Hepatocyte (in vitro differentiated cells): ENCODE measurements around the gene HAUS6. TPM values are rescaled to one million over a fixed set of nuclear protein-coding genes. Genes with fewer than 3 reads are reported as not detected.

Source experiments
- DNase-seq: peaks from one replicate; pipeline ENCODE4 v3.0.0-alpha.2; 2016; ENCODE audit warnings: low spot score
- H2AFZ ChIP-seq: fragments of 200-600 bp; sonication (generic); 2 replicates; pipeline ENCODE4 v1.6.0; 2016; ENCODE audit warnings: antibody characterized with exemption, mild to moderate bottlenecking
- H3K27ac ChIP-seq: fragments of 200-600 bp; sonication (generic); 2 replicates; pipeline ENCODE4 v1.5.1; 2016; ENCODE audit warnings: mild to moderate bottlenecking
- H3K27me3 ChIP-seq: fragments of 200-600 bp; sonication (generic); 2 replicates; pipeline ENCODE4 v1.6.1; 2016
- H3K36me3 ChIP-seq: fragments of 200-600 bp; sonication (generic); replicated peaks from 2 replicates; pipeline ENCODE4 v1.5.1; 2016; ENCODE audit warnings: low read depth; ENCODE audit not compliant: insufficient read depth
- H3K4me1 ChIP-seq: fragments of 200-600 bp; sonication (generic); 2 replicates; pipeline ENCODE4 v1.5.1; 2016; ENCODE audit warnings: mild to moderate bottlenecking, moderate library complexity; ENCODE audit not compliant: insufficient read depth
- H3K4me2 ChIP-seq: fragments of 200-600 bp; sonication (generic); 2 replicates; pipeline ENCODE4 v1.6.0; 2016
- H3K4me3 ChIP-seq: fragments of 200-600 bp; sonication (generic); 2 replicates; pipeline ENCODE4 v1.5.1; 2016; ENCODE audit warnings: mild to moderate bottlenecking
- H3K79me2 ChIP-seq: fragments of 200-600 bp; sonication (generic); 2 replicates; pipeline ENCODE4 v1.6.0; 2017; ENCODE audit warnings: mild to moderate bottlenecking
- H3K9me2 ChIP-seq: fragments of 200-600 bp; sonication (generic); replicated peaks from 2 replicates; pipeline ENCODE4 v1.6.0; 2017; ENCODE audit warnings: mild to moderate bottlenecking; ENCODE audit not compliant: insufficient read depth
- H3K9me3 ChIP-seq: fragments of 200-600 bp; sonication (generic); 2 replicates; pipeline ENCODE4 v1.5.1; 2016; ENCODE audit warnings: low read depth, mild to moderate bottlenecking
- H4K20me1 ChIP-seq: fragments of 200-600 bp; sonication (generic); 2 replicates; pipeline ENCODE4 v1.6.0; 2016; ENCODE audit warnings: mild to moderate bottlenecking; ENCODE audit not compliant: insufficient read depth, poor library complexity, severe bottlenecking
- EZH2 ChIP-seq: fragments of 200-600 bp; sonication (generic); IDR thresholded peaks from 2 replicates; pipeline ENCODE4 v1.6.1; 2016; ENCODE audit warnings: antibody characterized with exemption, mild to moderate bottlenecking, borderline replicate concordance
- EZH2phosphoT487 ChIP-seq: fragments of 200-600 bp; sonication (generic); IDR thresholded peaks from one replicate; pipeline ENCODE4 v1.6.1; 2018; ENCODE audit warnings: antibody characterized with exemption, mild to moderate bottlenecking, low read depth, moderate library complexity; ENCODE audit not compliant: unreplicated experiment, severe bottlenecking
- WGBS: methylation state at CpG from one replicate; pipeline ENCODE4 v1.1.6; 2016; ENCODE audit warnings: low lambda C conversion rate; ENCODE audit errors: missing lambda C conversion rate; 5-methylcytosine and 5-hydroxymethylcytosine counted together
- polyA plus RNA-seq: library from polyadenylated mRNA; unstranded; fragments of >200 nt; fragmentation: Nextera tagmentation; extraction: Ambion mirVana; gene quantifications from 2 replicates; pipeline ENCODE4 v1.2.1, GENCODE V29; 2016
- total RNA-seq: library from RNA; depleted of rRNA; stranded (reverse); fragments of >200 nt; gene quantifications from 2 replicates; pipeline ENCODE4 v1.2.3, GENCODE V29; 2014
- TF ChIP-seq, protein P1 (sequence below): fragments of 200-600 bp; sonication (generic); IDR thresholded peaks from 2 replicates; pipeline ENCODE4 v1.5.1; 2016; ENCODE audit warnings: antibody characterized with exemption, mild to moderate bottlenecking; ENCODE audit not compliant: poor library complexity

HAUS6 gene
- total and polyA plus RNA-seq, 2 experiments from 2014 or later = 2.2 to 10.7 TPM

DNA sequence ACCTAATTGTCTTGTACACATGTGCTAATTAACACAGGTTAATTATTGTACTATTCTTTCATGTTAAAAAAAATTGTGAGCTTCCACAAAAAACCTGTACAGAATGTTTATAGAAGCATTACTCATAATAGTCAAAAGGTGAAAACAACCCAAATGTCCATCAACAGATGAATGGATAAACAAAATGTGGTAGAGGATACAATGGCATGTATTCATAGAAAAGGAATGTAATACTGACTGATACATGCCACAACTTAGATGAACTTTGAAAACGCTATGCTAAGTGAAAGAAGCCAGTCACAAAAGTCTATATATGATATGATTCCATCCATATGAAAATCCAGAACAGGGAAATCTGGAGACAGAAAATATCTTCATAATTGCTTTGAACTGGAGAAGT lies 27.9 kb downstream of the HAUS6 start:
- Histone ChIP-seq H3K9me2 (no peaks in the 10 kb centered on the region), H3K4me1 (no peaks in the 10 kb centered on the region), H4K20me1 (no peaks in the 10 kb centered on the region), H3K9me3 (no peaks in the 10 kb centered on the region), H3K4me3 (no peak overlapping the region), H3K27ac (no peak overlapping the region), H3K27me3 (no peaks in the 10 kb centered on the region), H3K4me2 (no peak overlapping the region), H3K36me3 (no peaks in the 10 kb centered on the region), H3K79me2 (no peaks in the 10 kb centered on the region), H2AFZ (no peak overlapping the region)
- DNase-seq = no peak
- WGBS = 70% methylated on average over 1 of the region's 1 CpG
- no peak for TF ChIP-seq EZH2
- TF ChIP-seq EZH2phosphoT487 = no peak
- TF ChIP-seq, protein P1, sequence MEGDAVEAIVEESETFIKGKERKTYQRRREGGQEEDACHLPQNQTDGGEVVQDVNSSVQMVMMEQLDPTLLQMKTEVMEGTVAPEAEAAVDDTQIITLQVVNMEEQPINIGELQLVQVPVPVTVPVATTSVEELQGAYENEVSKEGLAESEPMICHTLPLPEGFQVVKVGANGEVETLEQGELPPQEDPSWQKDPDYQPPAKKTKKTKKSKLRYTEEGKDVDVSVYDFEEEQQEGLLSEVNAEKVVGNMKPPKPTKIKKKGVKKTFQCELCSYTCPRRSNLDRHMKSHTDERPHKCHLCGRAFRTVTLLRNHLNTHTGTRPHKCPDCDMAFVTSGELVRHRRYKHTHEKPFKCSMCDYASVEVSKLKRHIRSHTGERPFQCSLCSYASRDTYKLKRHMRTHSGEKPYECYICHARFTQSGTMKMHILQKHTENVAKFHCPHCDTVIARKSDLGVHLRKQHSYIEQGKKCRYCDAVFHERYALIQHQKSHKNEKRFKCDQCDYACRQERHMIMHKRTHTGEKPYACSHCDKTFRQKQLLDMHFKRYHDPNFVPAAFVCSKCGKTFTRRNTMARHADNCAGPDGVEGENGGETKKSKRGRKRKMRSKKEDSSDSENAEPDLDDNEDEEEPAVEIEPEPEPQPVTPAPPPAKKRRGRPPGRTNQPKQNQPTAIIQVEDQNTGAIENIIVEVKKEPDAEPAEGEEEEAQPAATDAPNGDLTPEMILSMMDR = no peak

DNA sequence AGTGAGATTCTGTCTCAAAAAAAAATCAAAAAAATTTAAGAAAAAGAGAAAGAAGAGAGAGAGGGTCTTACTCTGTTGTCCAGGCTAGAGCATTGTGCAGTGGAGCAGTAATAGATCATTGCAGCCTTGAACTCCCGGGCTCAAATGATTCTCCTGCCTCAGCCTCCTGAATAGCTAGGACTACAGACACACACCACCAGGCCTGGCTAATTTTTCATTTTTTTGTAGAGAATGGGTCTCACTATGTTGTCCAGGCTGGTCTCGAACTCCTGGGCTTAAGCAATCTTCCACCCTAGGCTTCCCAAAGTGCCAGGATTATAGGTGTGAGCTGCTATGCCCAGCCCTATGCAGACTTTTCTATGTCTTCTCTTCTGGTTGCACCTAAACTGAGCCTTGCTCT lies 28.5 kb downstream of the HAUS6 start:
- Histone ChIP-seq H3K27ac (no peak overlapping the region), H3K79me2 (no peaks in the 10 kb centered on the region), H3K4me3 (no peak overlapping the region), H3K36me3 (no peaks in the 10 kb centered on the region), H2AFZ (no peak overlapping the region), H3K27me3 (no peaks in the 10 kb centered on the region), H3K4me1 (no peaks in the 10 kb centered on the region), H4K20me1 (no peaks in the 10 kb centered on the region), H3K9me2 (no peaks in the 10 kb centered on the region), H3K4me2 (no peak overlapping the region), H3K9me3 (no peaks in the 10 kb centered on the region)
- 100% methylated on average over 2 of the region's 2 CpGs for WGBS
- DNase-seq = no peak
- TF ChIP-seq EZH2phosphoT487 = no peak
- TF ChIP-seq, protein P1 = no peak
- no peak for TF ChIP-seq EZH2

DNA sequence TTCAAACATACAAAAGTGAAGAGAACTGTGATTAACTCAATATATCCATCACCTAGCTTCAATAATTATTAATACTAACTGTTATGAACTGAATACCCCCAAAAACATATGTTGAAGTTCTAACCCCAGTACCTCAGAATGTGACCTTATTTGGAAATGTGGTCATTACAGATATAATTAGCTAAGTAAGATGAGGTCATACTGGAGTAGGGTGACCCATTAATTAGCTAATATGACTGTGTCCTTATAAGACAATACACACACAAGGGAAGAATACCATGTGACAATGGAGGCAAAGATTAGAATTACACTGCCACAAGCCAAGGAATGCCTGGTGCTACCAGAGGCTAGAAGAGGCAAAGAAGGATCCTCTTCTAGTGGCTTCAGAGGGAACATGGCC lies 45.7 kb downstream of the HAUS6 start:
- Histone ChIP-seq H3K4me1 (peaks cover 5% of the 10 kb centered on the region), H3K36me3 (no peaks in the 10 kb centered on the region), H3K27ac (no peak overlapping the region), H3K9me2 (no peaks in the 10 kb centered on the region), H4K20me1 (no peaks in the 10 kb centered on the region), H3K4me3 (no peak overlapping the region), H2AFZ (no peak overlapping the region), H3K9me3 (no peaks in the 10 kb centered on the region), H3K4me2 (no peak overlapping the region), H3K79me2 (peaks cover 9% of the 10 kb centered on the region), H3K27me3 (no peaks in the 10 kb centered on the region)
- no peak for TF ChIP-seq EZH2
- no peak for TF ChIP-seq EZH2phosphoT487
- TF ChIP-seq, protein P1 = no peak
- DNase-seq = no peak
